Measurements from ENCODE around the gene IZUMO3. TPM values are rescaled to one million over a fixed set of nuclear protein-coding genes. Genes with fewer than 3 reads are reported as not detected.

Gene IZUMO3
- total and polyA plus RNA-seq, 2 donors (not counting 1 experiment from before 2014, with no cell fraction given), result not detected

- H3K9me3 Mint-ChIP-seq (ENCODE audit: insufficient read depth), result peaks cover 4% of the 10 kb centered on the region
- Histone ChIP-seq H3K36me3 (replicated peaks in 1 of 2; ENCODE audit: control extremely low read depth in 1 of 2, control insufficient read depth in 1 of 2, extremely low read depth in 1 of 2, insufficient read depth in 2 of 2, low read length in 1 of 2) (no peaks in the 10 kb centered on the region), H3K9me3 (ENCODE audit: control extremely low read depth in 1 of 3, control insufficient read depth in 2 of 3, insufficient read depth in 1 of 3, low read length in 2 of 3) (no peaks in the 10 kb centered on the region), H3K4me2 (replicated peaks; ENCODE audit: low read depth, low read length, poor library complexity, severe bottlenecking) (no peak overlapping the region), H3K27ac (ENCODE audit: low read length in 2 of 2) (no peak overlapping the region), H3K27me3 (replicated peaks in 1 of 4; ENCODE audit: control extremely low read depth in 1 of 4, control insufficient read depth in 3 of 4, insufficient read depth in 4 of 4, low read length in 3 of 4) (no peaks in the 10 kb centered on the region), H3K79me2 (ENCODE audit: control insufficient read depth, insufficient read depth, low read length) (no peaks in the 10 kb centered on the region), H3K4me1 (ENCODE audit: control insufficient read depth in 2 of 2, insufficient read depth in 2 of 2, low read length in 2 of 2) (no peaks in the 10 kb centered on the region), H4K20me1 (ENCODE audit: control insufficient read depth, insufficient read depth, low read length, poor library complexity, severe bottlenecking) (no peaks in the 10 kb centered on the region), H2AFZ (ENCODE audit: insufficient read depth, low read depth, low read length, poor library complexity, severe bottlenecking) (no peak overlapping the region), H3K4me3 (ENCODE audit: control extremely low read depth in 1 of 5, extremely low read depth in 1 of 5, insufficient read depth in 1 of 5, low read depth in 2 of 5, low read length in 4 of 5) (no peak overlapping the region), H3K9ac (ENCODE audit: low read length) (no peak overlapping the region)
- WGBS (ENCODE audit: insufficient coverage), result no CpG with 5 or more reads among the region's 2 CpGs
- no peak overlapping the region for H3K27ac Mint-ChIP-seq
- ChIA-PET POLR2A (no interaction called here), CTCF (no interaction called here)
- H3K4me1 Mint-ChIP-seq, result no peaks in the 10 kb centered on the region
- no peak for DNase-seq
- TF ChIP-seq, protein P1, sequence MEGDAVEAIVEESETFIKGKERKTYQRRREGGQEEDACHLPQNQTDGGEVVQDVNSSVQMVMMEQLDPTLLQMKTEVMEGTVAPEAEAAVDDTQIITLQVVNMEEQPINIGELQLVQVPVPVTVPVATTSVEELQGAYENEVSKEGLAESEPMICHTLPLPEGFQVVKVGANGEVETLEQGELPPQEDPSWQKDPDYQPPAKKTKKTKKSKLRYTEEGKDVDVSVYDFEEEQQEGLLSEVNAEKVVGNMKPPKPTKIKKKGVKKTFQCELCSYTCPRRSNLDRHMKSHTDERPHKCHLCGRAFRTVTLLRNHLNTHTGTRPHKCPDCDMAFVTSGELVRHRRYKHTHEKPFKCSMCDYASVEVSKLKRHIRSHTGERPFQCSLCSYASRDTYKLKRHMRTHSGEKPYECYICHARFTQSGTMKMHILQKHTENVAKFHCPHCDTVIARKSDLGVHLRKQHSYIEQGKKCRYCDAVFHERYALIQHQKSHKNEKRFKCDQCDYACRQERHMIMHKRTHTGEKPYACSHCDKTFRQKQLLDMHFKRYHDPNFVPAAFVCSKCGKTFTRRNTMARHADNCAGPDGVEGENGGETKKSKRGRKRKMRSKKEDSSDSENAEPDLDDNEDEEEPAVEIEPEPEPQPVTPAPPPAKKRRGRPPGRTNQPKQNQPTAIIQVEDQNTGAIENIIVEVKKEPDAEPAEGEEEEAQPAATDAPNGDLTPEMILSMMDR (IDR thresholded peaks at IDR 0.05), result no peak
- no peak for TF ChIP-seq EZH2 (IDR thresholded peaks at IDR 0.05; ENCODE audit: borderline replicate concordance, insufficient read depth, low read depth, low read length, poor library complexity, severe bottlenecking)
- ATAC-seq (ENCODE audit: low read depth), result no peak
- no peak overlapping the region for H3K4me3 Mint-ChIP-seq
- H3K27me3 Mint-ChIP-seq, result no peaks in the 10 kb centered on the region
- intact Hi-C loops (cut with micrococcal nuclease), result no loop called here
Measured at GRCh38 chr9:24572406-24572805, 26.7 kb upstream of the IZUMO3 start.

DNA sequence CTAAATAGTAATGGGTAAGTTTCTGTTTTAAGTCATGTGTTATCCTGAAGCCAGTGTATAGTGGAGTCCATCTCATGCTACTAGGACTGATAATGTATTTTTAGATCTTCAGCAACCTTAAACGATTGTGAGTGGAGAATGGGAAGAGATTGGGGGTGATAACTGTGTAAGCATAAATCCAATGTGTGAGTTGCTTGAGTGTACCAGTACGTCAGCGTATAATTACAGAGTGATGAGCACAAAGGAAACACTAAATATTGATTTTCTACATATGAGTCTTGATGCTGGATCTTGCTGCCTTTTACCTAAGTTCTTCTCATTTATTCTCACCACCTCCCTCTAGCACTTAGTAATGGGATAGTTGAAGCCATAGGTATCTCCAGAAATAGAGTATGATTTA lies 16.3 kb upstream of the IZUMO3 start:
- ATAC-seq (ENCODE audit: low read depth), result no peak
- Histone ChIP-seq H2AFZ (ENCODE audit: insufficient read depth, low read depth, low read length, poor library complexity, severe bottlenecking) (no peak overlapping the region), H3K27me3 (replicated peaks in 1 of 4; ENCODE audit: control extremely low read depth in 1 of 4, control insufficient read depth in 3 of 4, insufficient read depth in 4 of 4, low read length in 3 of 4) (no peaks in the 10 kb centered on the region), H3K4me2 (replicated peaks; ENCODE audit: low read depth, low read length, poor library complexity, severe bottlenecking) (no peak overlapping the region), H3K9ac (ENCODE audit: low read length) (no peak overlapping the region), H3K36me3 (replicated peaks in 1 of 2; ENCODE audit: control extremely low read depth in 1 of 2, control insufficient read depth in 1 of 2, extremely low read depth in 1 of 2, insufficient read depth in 2 of 2, low read length in 1 of 2) (no peaks in the 10 kb centered on the region), H3K79me2 (ENCODE audit: control insufficient read depth, insufficient read depth, low read length) (no peaks in the 10 kb centered on the region), H3K27ac (ENCODE audit: low read length in 2 of 2) (no peak overlapping the region), H4K20me1 (ENCODE audit: control insufficient read depth, insufficient read depth, low read length, poor library complexity, severe bottlenecking) (no peaks in the 10 kb centered on the region), H3K9me3 (ENCODE audit: control extremely low read depth in 1 of 3, control insufficient read depth in 2 of 3, insufficient read depth in 1 of 3, low read length in 2 of 3) (no peaks in the 10 kb centered on the region), H3K4me1 (ENCODE audit: control insufficient read depth in 2 of 2, insufficient read depth in 2 of 2, low read length in 2 of 2) (no peaks in the 10 kb centered on the region), H3K4me3 (ENCODE audit: control extremely low read depth in 1 of 5, extremely low read depth in 1 of 5, insufficient read depth in 1 of 5, low read depth in 2 of 5, low read length in 4 of 5) (no peak overlapping the region)
- no peak for DNase-seq
- ChIA-PET POLR2A (no interaction called here), CTCF (no interaction called here)
- Mint-ChIP-seq H3K27me3 (no peaks in the 10 kb centered on the region), H3K27ac (no peak overlapping the region), H3K4me1 (no peaks in the 10 kb centered on the region), H3K4me3 (no peak overlapping the region), H3K9me3 (ENCODE audit: insufficient read depth) (peaks cover 2% of the 10 kb centered on the region)
- intact Hi-C loops (cut with micrococcal nuclease), result no loop called here
- WGBS (ENCODE audit: insufficient coverage), result no CpG with 5 or more reads among the region's 3 CpGs
- no peak for TF ChIP-seq EZH2 (IDR thresholded peaks at IDR 0.05; ENCODE audit: borderline replicate concordance, insufficient read depth, low read depth, low read length, poor library complexity, severe bottlenecking)
- TF ChIP-seq, protein P1 (IDR thresholded peaks at IDR 0.05), result no peak

Data from B cell (primary cell).